ENCODE data around the gene DAAM2. TPM values are rescaled to one million over a fixed set of nuclear protein-coding genes. Genes with fewer than 3 reads are reported as not detected.

Gene DAAM2
- total and polyA plus RNA-seq, 8 donors: 9.3 to 78.8 (median 19.3) TPM

- no peak for DNase-seq
- no peaks in the 10 kb centered on the region for H3K9me3 ChIP-seq
- H3K4me3 ChIP-seq: no peak overlapping the region
- intact Hi-C loops (cut with DNase I; ENCODE audit: low total_unique reads): no loop called here
- no peak overlapping the region for H3K27ac ChIP-seq
- no peaks in the 10 kb centered on the region for H3K4me1 ChIP-seq
- peaks cover 24 to 96% (median 79%) of the 10 kb centered on the region in 4 donors for H3K36me3 ChIP-seq
- no peaks in the 10 kb centered on the region for H3K27me3 ChIP-seq
- WGBS, 5 donors: 66 to 89% (median 86%) methylated on average over 3 of the region's 3 CpGs
- TF ChIP-seq EP300 (IDR thresholded peaks at IDR 0.05) (no peak), CTCF (IDR thresholded peaks at IDR 0.05) (no peak), POLR2AphosphoS5 (IDR thresholded peaks at IDR 0.05) (no peak), POLR2A (IDR thresholded peaks at IDR 0.05) (no peak)
These were observed 81.3 kb downstream of the DAAM2 start for GRCh38 chr6:39873439-39873838.

GRCh38 chr6:39876111-39876510 is 83.9 kb downstream of the DAAM2 start:
- H3K4me3 ChIP-seq: no peak overlapping the region
- H3K4me1 ChIP-seq: peaks cover 0 to 18% (median 12%) of the 10 kb centered on the region in 4 donors
- DNase-seq: no peak
- TF ChIP-seq CTCF (IDR thresholded peaks at IDR 0.05) (no peak), EP300 (IDR thresholded peaks at IDR 0.05) (no peak), POLR2AphosphoS5 (IDR thresholded peaks at IDR 0.05) (no peak), POLR2A (IDR thresholded peaks at IDR 0.05) (no peak)
- no peak overlapping the region for H3K27ac ChIP-seq
- peaks cover 14 to 90% (median 72%) of the 10 kb centered on the region in 4 donors for H3K36me3 ChIP-seq
- H3K27me3 ChIP-seq: no peaks in the 10 kb centered on the region
- intact Hi-C loops (cut with DNase I; ENCODE audit: low total_unique reads): no loop called here
- no peaks in the 10 kb centered on the region for H3K9me3 ChIP-seq

- Histone ChIP-seq H3K9me3 (no peaks in the 10 kb centered on the region), H3K36me3 (peaks cover 8 to 83% (median 66%) of the 10 kb centered on the region in 4 donors), H3K27me3 (no peaks in the 10 kb centered on the region), H3K27ac (peak overlapping the region in 2 of 5 donors; percentile 22 to 25), H3K4me1 (peaks cover 1 to 26% (median 16%) of the 10 kb centered on the region in 4 donors), H3K4me3 (no peak overlapping the region)
- 40 to 63% (median 51%) methylated on average over 3 of the region's 3 CpGs for WGBS, 5 donors
- intact Hi-C loops (cut with DNase I; ENCODE audit: low total_unique reads): no loop called here
- DNase-seq: no peak
- TF ChIP-seq CTCF (IDR thresholded peaks at IDR 0.05) (no peak), POLR2A (IDR thresholded peaks at IDR 0.05) (no peak)
These were observed 84.7 kb downstream of the DAAM2 start for GRCh38 chr6:39876826-39877225.

- Histone ChIP-seq H3K27me3 (no peaks in the 10 kb centered on the region), H3K36me3 (peaks cover 8 to 56% (median 41%) of the 10 kb centered on the region in 4 donors), H3K27ac (peak overlapping the region; percentile 3 to 67 (median 41)), H3K4me3 (peak overlapping the region in 1 of 4 donors; percentile 2), H3K4me1 (peaks cover 10 to 41% (median 28%) of the 10 kb centered on the region in 4 donors), H3K9me3 (no peaks in the 10 kb centered on the region)
- WGBS, 5 donors: 20 to 68% (median 55%) methylated on average over 3 of the region's 3 CpGs
- intact Hi-C loops (cut with DNase I; ENCODE audit: low total_unique reads): no loop called here
- DNase-seq: peak; percentile 26 to 52
- TF ChIP-seq POLR2A (IDR thresholded peaks at IDR 0.05) (no peak), POLR2AphosphoS5 (IDR thresholded peaks at IDR 0.05) (peak in 1 of 3 donors; percentile 48), EP300 (IDR thresholded peaks at IDR 0.05) (no peak), CTCF (IDR thresholded peaks at IDR 0.05) (no peak)
These were observed 87.4 kb downstream of the DAAM2 start for GRCh38 chr6:39879535-39879934.

Data from stomach (tissue), 9 donors.